Activated CD8-positive, alpha-beta T cell treated with anti-CD3 and anti-CD28 coated beads for 36 hours (primary cell): ENCODE results near the gene GHRHR. TPM values are rescaled to one million over a fixed set of nuclear protein-coding genes. Genes with fewer than 3 reads are reported as not detected.

Experiments
- ATAC-seq: fragments of 200-7000 bp; cut with Tn5 transposase; one replicate; pipeline ENCODE4 v1.10.0; 2021; ENCODE audit warnings: mild to moderate bottlenecking, moderate library complexity
- CTCF ChIA-PET: fragments of 350-600 bp; sonication (Branson Sonifier 250); formaldehyde crosslinking; loops from one replicate; lab custom pipeline; 2021; ENCODE audit warnings: antibody characterized with exemption; lab: Charles Lee
- POLR2A ChIA-PET: fragments of 350-600 bp; sonication (Branson Sonifier 250); formaldehyde crosslinking; loops from one replicate; lab custom pipeline; 2021; ENCODE audit warnings: antibody characterized with exemption; lab: Charles Lee
- DNase-seq: peaks from one replicate; pipeline ENCODE4 v3.0.0-alpha.2; 2020
- H3K27ac Mint-ChIP-seq: one replicate; pipeline ENCODE4 v1.8.0; 2021; ENCODE audit warnings: mild to moderate bottlenecking, mixed read lengths
- H3K27me3 Mint-ChIP-seq: one replicate; pipeline ENCODE4 v1.8.0; 2021; ENCODE audit warnings: mixed read lengths
- H3K36me3 Mint-ChIP-seq: one replicate; pipeline ENCODE4 v1.8.0; 2021; ENCODE audit warnings: low read depth, mixed read lengths
- H3K4me1 Mint-ChIP-seq: one replicate; pipeline ENCODE4 v1.8.0; 2021; ENCODE audit warnings: low read depth, mixed read lengths
- H3K4me3 Mint-ChIP-seq: one replicate; pipeline ENCODE4 v1.8.0; 2021; ENCODE audit warnings: mild to moderate bottlenecking, moderate library complexity, mixed read lengths
- H3K9me3 Mint-ChIP-seq: one replicate; pipeline ENCODE4 v1.8.0; 2021; ENCODE audit warnings: mixed read lengths
- CTCF ChIP-seq: fragments of 200-600 bp; IDR thresholded peaks from one replicate; pipeline ENCODE4 v1.8.0; 2022; ENCODE audit warnings: antibody characterized with exemption, mild to moderate bottlenecking
- intact Hi-C: fragments of 100-400 bp; cut with micrococcal nuclease; formaldehyde crosslinking; loops from one replicate; pipeline ENCODE4 v1.10.0; 2022
- total RNA-seq, 2 experiments: library from RNA; stranded (reverse); gene quantifications; one replicate each; pipeline ENCODE4 v1.2.3, GENCODE V29; 2021

GHRHR gene
- total RNA-seq, 2 experiments from 2014 or later, result not detected

DNA sequence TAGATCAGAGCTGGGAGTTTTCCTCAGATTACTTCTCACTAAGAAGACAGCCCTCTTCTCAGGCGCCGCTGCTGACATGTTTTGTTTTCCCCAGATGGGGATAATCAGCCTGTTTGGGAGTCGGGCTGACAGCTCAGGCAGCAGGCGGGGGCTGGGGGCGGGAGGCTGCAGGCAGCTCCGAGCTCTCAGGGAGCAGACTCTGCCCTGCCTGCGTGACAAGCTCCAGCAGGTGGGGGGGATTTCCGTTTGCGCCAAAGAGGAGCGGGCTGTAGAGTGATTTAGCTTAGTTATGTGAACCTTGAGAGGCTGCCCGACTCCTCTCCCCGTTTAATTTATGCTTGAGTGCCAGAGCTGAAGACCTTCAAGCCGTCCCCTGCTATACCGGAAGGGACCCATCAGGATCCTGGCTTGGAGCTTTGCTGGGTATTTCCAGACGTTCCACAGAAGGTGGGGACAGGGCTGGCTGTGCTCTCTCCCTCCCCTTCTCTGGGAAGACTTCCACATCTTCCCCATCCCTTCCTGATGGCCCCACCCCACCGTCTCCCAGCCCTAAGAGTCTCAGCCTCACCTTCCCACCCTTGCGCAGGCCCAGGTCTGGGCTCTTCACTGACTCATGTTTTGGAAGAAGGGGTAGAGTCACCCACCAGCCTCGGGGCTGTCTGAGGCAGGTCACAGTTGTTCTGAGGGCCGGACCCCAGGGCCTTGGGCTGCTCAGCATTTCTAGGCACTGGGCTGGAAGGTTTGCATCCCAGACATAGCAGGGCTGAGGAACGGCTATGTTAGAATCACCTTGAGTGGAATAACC lies 63.6 kb downstream of the GHRHR start:
- ChIA-PET CTCF (interaction anchor here (0.8 to 3.2 kb wide), 3 partner anchors 44 to 95 kb away, joined by 3 to 14 read pairs (median 3); no protein-coding TSS in a partner anchor), POLR2A (no interaction called here)
- Mint-ChIP-seq H3K36me3 (peaks cover 5% of the 10 kb centered on the region), H3K9me3 (peaks cover 11% of the 10 kb centered on the region), H3K4me1 (peaks cover 21% of the 10 kb centered on the region), H3K27me3 (peaks cover 2% of the 10 kb centered on the region), H3K27ac (no peak overlapping the region), H3K4me3 (no peak overlapping the region)
- intact Hi-C loops, result no loop called here
- TF ChIP-seq CTCF, result no peak
- ATAC-seq, result peak; percentile 22
- peak; percentile 24 for DNase-seq

GRCh38 chr7:31028006-31028405 lies 64.3 kb downstream of the GHRHR start:
- no peak overlapping the region for H3K27ac Mint-ChIP-seq
- H3K36me3 Mint-ChIP-seq, result peaks cover 5% of the 10 kb centered on the region
- no peak overlapping the region for H3K4me3 Mint-ChIP-seq
- no peak for ATAC-seq
- CTCF ChIA-PET, result interaction anchor here (1.0 kb wide), 1 partner anchor 44 kb away, joined by 3 read pairs; no protein-coding TSS in a partner anchor
- H3K27me3 Mint-ChIP-seq, result peaks cover 2% of the 10 kb centered on the region
- TF ChIP-seq CTCF, result no peak
- no peak for DNase-seq
- POLR2A ChIA-PET, result no interaction called here
- H3K9me3 Mint-ChIP-seq, result peaks cover 11% of the 10 kb centered on the region
- peaks cover 19% of the 10 kb centered on the region for H3K4me1 Mint-ChIP-seq
- intact Hi-C loops, result no loop called here

- ATAC-seq, result no peak
- CTCF ChIA-PET, result interaction anchor here (1.0 kb wide), 1 partner anchor 45 kb away, joined by 3 read pairs; no protein-coding TSS in a partner anchor
Observed at GRCh38 chr7:31028417-31028992, 64.8 kb downstream of the GHRHR start.

More at GRCh38 chr7:31028417-31028992, 64.8 kb downstream of the GHRHR start:
- no peak overlapping the region for H3K4me3 Mint-ChIP-seq
- POLR2A ChIA-PET, result no interaction called here
- intact Hi-C loops, result no loop called here
- peaks cover 15% of the 10 kb centered on the region for H3K4me1 Mint-ChIP-seq
- peaks cover 2% of the 10 kb centered on the region for H3K27me3 Mint-ChIP-seq
- TF ChIP-seq CTCF, result no peak
- peaks cover 11% of the 10 kb centered on the region for H3K9me3 Mint-ChIP-seq
- no peak for DNase-seq
- peaks cover 5% of the 10 kb centered on the region for H3K36me3 Mint-ChIP-seq
- no peak overlapping the region for H3K27ac Mint-ChIP-seq

Other genes starting within 250 kb of the GHRHR start
- gene INMT, start 211.8 kb upstream of the GHRHR start, total RNA-seq, result not detected
- gene MINDY4, start 192.5 kb upstream of the GHRHR start, total RNA-seq, result 1 to 10 TPM; 1.3 to 1.7 TPM
- gene AQP1, start 52.1 kb upstream of the GHRHR start, total RNA-seq, result under 1 TPM; 0.22 to 0.27 TPM
- gene ADCYAP1R1, start 88.4 kb downstream of the GHRHR start, total RNA-seq, result not detected